HG03354 (cell line): ENCODE measurements around the gene COPZ2.
A peak's percentile ranks its signal among the peaks of the same experiment; 100 is the strongest.
"Not testable (repeated sequence)": the region's sequence is repeated elsewhere in the genome, so short reads cannot be mapped to it uniquely, and the experiment has no call there.

Source experiments
- ATAC-seq: cut with Tn5 transposase; IDR thresholded peaks from one replicate; pipeline ENCODE4 v1.9.1; 2021; ENCODE audit warnings: mild to moderate bottlenecking; ENCODE audit not compliant: unreplicated experiment, poor library complexity, severe bottlenecking

COPZ2 gene

GRCh38 chr17:47990962-47991731 is 46.5 kb downstream of the COPZ2 start:
- no peak for ATAC-seq

GRCh38 chr17:47989700-47990099 is 47.9 kb downstream of the COPZ2 start:
- ATAC-seq: no peak

- no peak for ATAC-seq
Observed at GRCh38 chr17:47989159-47989558, 48.4 kb downstream of the COPZ2 start.

GRCh38 chr17:47988445-47988844 is 49.2 kb downstream of the COPZ2 start:
- ATAC-seq: not testable (repeated sequence)

GRCh38 chr17:47987240-47987835 is 50.3 kb downstream of the COPZ2 start:
- no peak for ATAC-seq

- no peak for ATAC-seq
Observed at GRCh38 chr17:47986520-47986919, 51.1 kb downstream of the COPZ2 start.

GRCh38 chr17:47983492-47984223 is 53.9 kb downstream of the COPZ2 start:
- no peak for ATAC-seq

- ATAC-seq: no peak
Observed at GRCh38 chr17:47982645-47983390, 54.8 kb downstream of the COPZ2 start.

- no peak for ATAC-seq
Observed at GRCh38 chr17:47982091-47982617, 55.4 kb downstream of the COPZ2 start.

GRCh38 chr17:47981462-47981861 is 56.1 kb downstream of the COPZ2 start:
- no peak for ATAC-seq

GRCh38 chr17:47980541-47980940 is 57.1 kb downstream of the COPZ2 start:
- no peak for ATAC-seq

- ATAC-seq: peak; percentile 54
Observed at GRCh38 chr17:47978324-47978723, 59.3 kb downstream of the COPZ2 start.
